Measurements from ENCODE around the gene ABR. TPM values are rescaled to one million over a fixed set of nuclear protein-coding genes. Genes with fewer than 3 reads are reported as not detected.
A peak's percentile ranks its signal among the peaks of the same experiment; 100 is the strongest.

Gene ABR
- total RNA-seq, 1 experiment from 2014 or later, result 172 TPM

DNA sequence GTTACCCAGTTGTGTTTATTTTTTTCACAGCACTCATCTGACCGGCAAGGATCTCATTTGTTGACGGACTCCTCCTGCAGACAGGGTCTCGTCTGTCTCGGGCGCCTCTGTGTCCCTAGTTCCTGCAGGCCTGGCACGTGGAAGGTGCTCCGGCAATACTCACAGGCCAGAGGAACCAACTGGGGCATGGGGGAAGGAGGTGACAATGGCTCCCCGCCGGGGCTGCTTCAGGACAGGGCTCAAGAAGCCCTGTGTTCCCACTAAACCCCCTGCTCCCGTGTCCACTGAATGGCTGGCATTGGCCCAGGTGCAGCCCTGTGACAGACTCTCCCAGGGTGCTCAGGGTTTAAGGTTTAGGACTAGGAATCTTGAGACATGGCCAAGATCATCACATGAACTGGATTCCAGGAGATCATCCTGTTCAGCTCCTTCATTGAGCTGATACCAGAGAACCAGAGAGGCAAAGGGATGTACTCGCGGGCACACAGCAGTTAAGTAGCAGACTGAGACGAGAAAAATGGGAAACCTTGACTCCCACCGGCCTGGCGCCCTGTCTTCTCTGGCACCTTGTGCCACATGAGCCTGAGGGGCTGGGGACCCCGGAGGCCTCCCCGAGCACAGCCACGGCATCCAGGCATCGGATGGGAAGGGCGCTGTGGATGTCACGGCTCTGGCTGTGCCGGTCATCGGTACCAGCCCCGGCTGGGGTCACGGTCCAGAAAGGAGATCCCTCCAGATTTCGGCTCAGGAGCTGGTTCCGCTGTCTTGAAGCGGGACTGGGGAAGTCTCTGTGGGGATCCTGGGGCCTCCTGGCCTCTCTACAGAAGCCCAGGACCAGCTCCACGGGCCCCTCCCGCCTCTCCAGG, 153.8 kb downstream of the ABR start:
- intact Hi-C loops (cut with micrococcal nuclease; ENCODE audit: unreplicated experiment), result no loop called here
- ChIA-PET POLR2A (no interaction called here), CTCF (no interaction called here)
- TSS peak; percentile 61 for BruUV-seq (replicated peaks)
- Histone ChIP-seq H3K9me3 (ENCODE audit: control insufficient read depth, insufficient read depth, low read depth, low read length) (no peaks in the 10 kb centered on the region), H3K4me1 (ENCODE audit: control insufficient read depth, insufficient read depth, low read length) (no peaks in the 10 kb centered on the region), H3K4me3 (ENCODE audit: low read depth in 2 of 2, low read length in 2 of 2) (no peak overlapping the region), H3K36me3 (ENCODE audit: control insufficient read depth, insufficient read depth, low read length) (no peaks in the 10 kb centered on the region), H3K27ac (ENCODE audit: low read length) (no peak overlapping the region), H3K27me3 (ENCODE audit: control insufficient read depth, insufficient read depth, low read length) (no peaks in the 10 kb centered on the region)
- TF ChIP-seq, protein P1, sequence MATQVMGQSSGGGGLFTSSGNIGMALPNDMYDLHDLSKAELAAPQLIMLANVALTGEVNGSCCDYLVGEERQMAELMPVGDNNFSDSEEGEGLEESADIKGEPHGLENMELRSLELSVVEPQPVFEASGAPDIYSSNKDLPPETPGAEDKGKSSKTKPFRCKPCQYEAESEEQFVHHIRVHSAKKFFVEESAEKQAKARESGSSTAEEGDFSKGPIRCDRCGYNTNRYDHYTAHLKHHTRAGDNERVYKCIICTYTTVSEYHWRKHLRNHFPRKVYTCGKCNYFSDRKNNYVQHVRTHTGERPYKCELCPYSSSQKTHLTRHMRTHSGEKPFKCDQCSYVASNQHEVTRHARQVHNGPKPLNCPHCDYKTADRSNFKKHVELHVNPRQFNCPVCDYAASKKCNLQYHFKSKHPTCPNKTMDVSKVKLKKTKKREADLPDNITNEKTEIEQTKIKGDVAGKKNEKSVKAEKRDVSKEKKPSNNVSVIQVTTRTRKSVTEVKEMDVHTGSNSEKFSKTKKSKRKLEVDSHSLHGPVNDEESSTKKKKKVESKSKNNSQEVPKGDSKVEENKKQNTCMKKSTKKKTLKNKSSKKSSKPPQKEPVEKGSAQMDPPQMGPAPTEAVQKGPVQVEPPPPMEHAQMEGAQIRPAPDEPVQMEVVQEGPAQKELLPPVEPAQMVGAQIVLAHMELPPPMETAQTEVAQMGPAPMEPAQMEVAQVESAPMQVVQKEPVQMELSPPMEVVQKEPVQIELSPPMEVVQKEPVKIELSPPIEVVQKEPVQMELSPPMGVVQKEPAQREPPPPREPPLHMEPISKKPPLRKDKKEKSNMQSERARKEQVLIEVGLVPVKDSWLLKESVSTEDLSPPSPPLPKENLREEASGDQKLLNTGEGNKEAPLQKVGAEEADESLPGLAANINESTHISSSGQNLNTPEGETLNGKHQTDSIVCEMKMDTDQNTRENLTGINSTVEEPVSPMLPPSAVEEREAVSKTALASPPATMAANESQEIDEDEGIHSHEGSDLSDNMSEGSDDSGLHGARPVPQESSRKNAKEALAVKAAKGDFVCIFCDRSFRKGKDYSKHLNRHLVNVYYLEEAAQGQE (IDR thresholded peaks at IDR 0.05; ENCODE audit: insufficient read depth in 1 of 2, low read depth in 2 of 2, low read length in 1 of 2), result no peak
- no peak for TF ChIP-seq POLR2AphosphoS5 (IDR thresholded peaks at IDR 0.05; ENCODE audit: low read depth, low read length)
- ATAC-seq (no peak), DNase-seq (ENCODE audit: low read depth, low spot score) (no peak)
- in situ Hi-C loops (cut with HindIII; ENCODE audit: low pct_unique_long_range_greater_than_20kb, low sequenced_read_pairs), result no loop called here

DNA sequence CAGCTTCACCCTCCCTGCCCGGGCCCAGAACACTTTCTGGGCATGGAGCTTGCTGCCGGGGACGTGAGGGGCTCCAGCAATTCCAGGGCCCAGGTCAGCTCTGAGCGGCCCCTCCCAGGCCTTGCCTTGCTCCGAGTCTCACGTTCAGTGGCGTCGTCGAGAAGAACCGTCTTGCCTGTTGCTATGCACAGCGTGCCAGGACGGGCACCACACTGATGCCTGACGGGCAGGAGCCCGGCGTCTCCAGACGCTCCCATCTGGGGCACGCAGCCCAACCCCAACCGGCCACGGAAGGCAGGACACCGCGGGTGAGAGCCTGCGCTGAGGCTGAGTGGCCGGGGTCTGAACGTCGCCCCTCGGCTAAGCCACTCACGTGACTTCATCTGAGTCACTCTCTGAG, 155.7 kb downstream of the ABR start:
- POLR2A ChIA-PET, result interaction anchor here (0.7 kb wide), 1 partner anchor 283 kb away, joined by 6 read pairs; no protein-coding TSS in a partner anchor
- H3K27me3 ChIP-seq (ENCODE audit: control insufficient read depth, insufficient read depth, low read length), result no peaks in the 10 kb centered on the region
- no peaks in the 10 kb centered on the region for H3K9me3 ChIP-seq (ENCODE audit: control insufficient read depth, insufficient read depth, low read depth, low read length)
- in situ Hi-C loops (cut with HindIII; ENCODE audit: low pct_unique_long_range_greater_than_20kb, low sequenced_read_pairs), result no loop called here
- CTCF ChIA-PET, result no interaction called here
- H3K4me1 ChIP-seq (ENCODE audit: control insufficient read depth, insufficient read depth, low read length), result no peaks in the 10 kb centered on the region; the same call in 1 of the 2 replicates
- no peaks in the 10 kb centered on the region for H3K36me3 ChIP-seq (ENCODE audit: control insufficient read depth, insufficient read depth, low read length)
- DNase-seq (ENCODE audit: low read depth, low spot score), result no peak
- no peak overlapping the region for H3K27ac ChIP-seq (ENCODE audit: low read length)
- no TSS peak for BruUV-seq (replicated peaks)
- intact Hi-C loops (cut with micrococcal nuclease; ENCODE audit: unreplicated experiment), result no loop called here
- H3K4me3 ChIP-seq (ENCODE audit: low read depth in 2 of 2, low read length in 2 of 2), result no peak overlapping the region
- TF ChIP-seq POLR2AphosphoS5 (IDR thresholded peaks at IDR 0.05; ENCODE audit: low read depth, low read length), result no peak
- TF ChIP-seq, protein P1 (IDR thresholded peaks at IDR 0.05; ENCODE audit: insufficient read depth in 1 of 2, low read depth in 2 of 2, low read length in 1 of 2), result no peak
- no peak for TF ChIP-seq SIN3A (IDR thresholded peaks at IDR 0.05; ENCODE audit: borderline replicate concordance, insufficient read depth, low read depth, low read length)
- TF ChIP-seq, protein P2, sequence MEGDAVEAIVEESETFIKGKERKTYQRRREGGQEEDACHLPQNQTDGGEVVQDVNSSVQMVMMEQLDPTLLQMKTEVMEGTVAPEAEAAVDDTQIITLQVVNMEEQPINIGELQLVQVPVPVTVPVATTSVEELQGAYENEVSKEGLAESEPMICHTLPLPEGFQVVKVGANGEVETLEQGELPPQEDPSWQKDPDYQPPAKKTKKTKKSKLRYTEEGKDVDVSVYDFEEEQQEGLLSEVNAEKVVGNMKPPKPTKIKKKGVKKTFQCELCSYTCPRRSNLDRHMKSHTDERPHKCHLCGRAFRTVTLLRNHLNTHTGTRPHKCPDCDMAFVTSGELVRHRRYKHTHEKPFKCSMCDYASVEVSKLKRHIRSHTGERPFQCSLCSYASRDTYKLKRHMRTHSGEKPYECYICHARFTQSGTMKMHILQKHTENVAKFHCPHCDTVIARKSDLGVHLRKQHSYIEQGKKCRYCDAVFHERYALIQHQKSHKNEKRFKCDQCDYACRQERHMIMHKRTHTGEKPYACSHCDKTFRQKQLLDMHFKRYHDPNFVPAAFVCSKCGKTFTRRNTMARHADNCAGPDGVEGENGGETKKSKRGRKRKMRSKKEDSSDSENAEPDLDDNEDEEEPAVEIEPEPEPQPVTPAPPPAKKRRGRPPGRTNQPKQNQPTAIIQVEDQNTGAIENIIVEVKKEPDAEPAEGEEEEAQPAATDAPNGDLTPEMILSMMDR (IDR thresholded peaks at IDR 0.05), result no peak
- TF ChIP-seq TCF7L2 (IDR thresholded peaks at IDR 0.05; ENCODE audit: low read depth, low read length), result no peak
- ATAC-seq, result no peak
